ENCODE measurements around the gene KAT2B.

Gene KAT2B

GRCh38 chr3:20096135-20096685, 56.0 kb downstream of the KAT2B start:
- no peak overlapping the region for H3K4me3 Mint-ChIP-seq
- H3K4me1 Mint-ChIP-seq, result peaks cover 24% of the 10 kb centered on the region
- no peak for DNase-seq
- ATAC-seq, result no peak
- no peaks in the 10 kb centered on the region for H3K27me3 Mint-ChIP-seq
- H3K27ac Mint-ChIP-seq, result peak overlapping the region in 1 of 2 donors; percentile 31
- H3K9me3 Mint-ChIP-seq, result peaks cover 0 to 5% of the 10 kb centered on the region in 2 donors

GRCh38 chr3:20097015-20097414, 56.8 kb downstream of the KAT2B start:
- ATAC-seq (no peak), DNase-seq (no peak)
- Mint-ChIP-seq H3K27ac (no peak overlapping the region), H3K27me3 (no peaks in the 10 kb centered on the region), H3K4me1 (peaks cover 24% of the 10 kb centered on the region), H3K4me3 (no peak overlapping the region), H3K9me3 (peaks cover 0 to 5% of the 10 kb centered on the region in 2 donors)

GRCh38 chr3:20099060-20099459, 58.8 kb downstream of the KAT2B start:
- H3K27me3 Mint-ChIP-seq, result no peaks in the 10 kb centered on the region
- no peak overlapping the region for H3K4me3 Mint-ChIP-seq
- DNase-seq (no peak), ATAC-seq (no peak)
- peaks cover 0 to 2% of the 10 kb centered on the region in 2 donors for H3K9me3 Mint-ChIP-seq
- H3K27ac Mint-ChIP-seq, result peak overlapping the region in 1 of 2 donors; percentile 90
- H3K4me1 Mint-ChIP-seq, result peaks cover 33% of the 10 kb centered on the region

GRCh38 chr3:20100151-20100550, 59.9 kb downstream of the KAT2B start:
- Mint-ChIP-seq H3K27me3 (no peaks in the 10 kb centered on the region), H3K4me3 (peak overlapping the region in 1 of 2 donors; percentile 31), H3K27ac (no peak overlapping the region), H3K4me1 (peaks cover 37% of the 10 kb centered on the region), H3K9me3 (no peaks in the 10 kb centered on the region)
- DNase-seq, result no peak
- no peak for ATAC-seq

- Mint-ChIP-seq H3K4me3 (no peak overlapping the region), H3K4me1 (peaks cover 44% of the 10 kb centered on the region), H3K27ac (no peak overlapping the region), H3K27me3 (no peaks in the 10 kb centered on the region), H3K9me3 (no peaks in the 10 kb centered on the region)
- DNase-seq (no peak), ATAC-seq (no peak)
Observed at GRCh38 chr3:20101041-20101440, 60.8 kb downstream of the KAT2B start.

- Mint-ChIP-seq H3K27ac (peak overlapping the region; percentile 65 to 82), H3K4me3 (peak overlapping the region; percentile 49 to 68), H3K27me3 (no peaks in the 10 kb centered on the region), H3K4me1 (peaks cover 46% of the 10 kb centered on the region), H3K9me3 (no peaks in the 10 kb centered on the region)
- ATAC-seq, result peak; percentile 18
- no peak for DNase-seq
Observed at GRCh38 chr3:20103731-20104130, 63.5 kb downstream of the KAT2B start.

- H3K4me1 Mint-ChIP-seq, result peaks cover 42% of the 10 kb centered on the region
- H3K4me3 Mint-ChIP-seq, result peak overlapping the region; percentile 49 to 68
Observed at GRCh38 chr3:20104167-20104661, 64.0 kb downstream of the KAT2B start.

GRCh38 chr3:20105513-20106280, 65.5 kb downstream of the KAT2B start:
- Mint-ChIP-seq H3K4me3 (no peak overlapping the region), H3K9me3 (no peaks in the 10 kb centered on the region), H3K27ac (no peak overlapping the region), H3K27me3 (no peaks in the 10 kb centered on the region), H3K4me1 (peaks cover 29% of the 10 kb centered on the region)
- ATAC-seq, result no peak
- no peak for DNase-seq

More at GRCh38 chr3:20104167-20104661, 64.0 kb downstream of the KAT2B start:
- DNase-seq, result peak; percentile 49 to 63
- Mint-ChIP-seq H3K27me3 (no peaks in the 10 kb centered on the region), H3K9me3 (no peaks in the 10 kb centered on the region), H3K27ac (peak overlapping the region; percentile 82 to 93)
- peak; percentile 96 for ATAC-seq

GRCh38 chr3:20107722-20108121, 67.5 kb downstream of the KAT2B start:
- H3K9me3 Mint-ChIP-seq, result no peaks in the 10 kb centered on the region
- H3K27ac Mint-ChIP-seq, result no peak overlapping the region
- peaks cover 24% of the 10 kb centered on the region for H3K4me1 Mint-ChIP-seq
- no peak overlapping the region for H3K4me3 Mint-ChIP-seq
- no peak for ATAC-seq
- DNase-seq, result no peak
- no peaks in the 10 kb centered on the region for H3K27me3 Mint-ChIP-seq

GRCh38 chr3:20108869-20109268, 68.6 kb downstream of the KAT2B start:
- Mint-ChIP-seq H3K27ac (no peak overlapping the region), H3K4me3 (no peak overlapping the region), H3K4me1 (peaks cover 17% of the 10 kb centered on the region), H3K27me3 (no peaks in the 10 kb centered on the region), H3K9me3 (no peaks in the 10 kb centered on the region)
- no peak for ATAC-seq
- no peak for DNase-seq

- DNase-seq (no peak), ATAC-seq (no peak)
- H3K4me3 Mint-ChIP-seq, result no peak overlapping the region
- peaks cover 5% of the 10 kb centered on the region for H3K4me1 Mint-ChIP-seq
- no peaks in the 10 kb centered on the region for H3K9me3 Mint-ChIP-seq
- no peak overlapping the region for H3K27ac Mint-ChIP-seq
- H3K27me3 Mint-ChIP-seq, result no peaks in the 10 kb centered on the region
Observed at GRCh38 chr3:20110826-20111225, 70.6 kb downstream of the KAT2B start.

- no peak for DNase-seq
- H3K9me3 Mint-ChIP-seq, result no peaks in the 10 kb centered on the region
- no peaks in the 10 kb centered on the region for H3K27me3 Mint-ChIP-seq
- H3K27ac Mint-ChIP-seq, result peak overlapping the region in 1 of 2 donors; percentile 19
- no peaks in the 10 kb centered on the region for H3K4me1 Mint-ChIP-seq
- H3K4me3 Mint-ChIP-seq, result no peak overlapping the region
- no peak for ATAC-seq
Observed at GRCh38 chr3:20111836-20112235, 71.6 kb downstream of the KAT2B start.

GRCh38 chr3:20121088-20121487, 80.8 kb downstream of the KAT2B start:
- H3K27me3 Mint-ChIP-seq, result no peaks in the 10 kb centered on the region
- no peak overlapping the region for H3K27ac Mint-ChIP-seq

GRCh38 chr3:20123131-20123652, 82.9 kb downstream of the KAT2B start:
- H3K4me3 Mint-ChIP-seq, result no peak overlapping the region
- ATAC-seq (no peak), DNase-seq (no peak)
- peak overlapping the region in 1 of 2 donors; percentile 17 for H3K27ac Mint-ChIP-seq
- H3K27me3 Mint-ChIP-seq, result no peaks in the 10 kb centered on the region
- H3K4me1 Mint-ChIP-seq, result peaks cover 4% of the 10 kb centered on the region
- H3K9me3 Mint-ChIP-seq, result no peaks in the 10 kb centered on the region

More at GRCh38 chr3:20121088-20121487, 80.8 kb downstream of the KAT2B start:
- no peak for ATAC-seq
- DNase-seq, result no peak
- H3K9me3 Mint-ChIP-seq, result no peaks in the 10 kb centered on the region
- H3K4me1 Mint-ChIP-seq, result peaks cover 4% of the 10 kb centered on the region
- no peak overlapping the region for H3K4me3 Mint-ChIP-seq

- peaks cover 4% of the 10 kb centered on the region for H3K4me1 Mint-ChIP-seq
- no peak overlapping the region for H3K27ac Mint-ChIP-seq
- no peak for ATAC-seq
- no peak for DNase-seq
- H3K4me3 Mint-ChIP-seq, result no peak overlapping the region
- H3K9me3 Mint-ChIP-seq, result no peaks in the 10 kb centered on the region
- H3K27me3 Mint-ChIP-seq, result no peaks in the 10 kb centered on the region
Observed at GRCh38 chr3:20125289-20125688, 85.0 kb downstream of the KAT2B start.

GRCh38 chr3:20125897-20126296, 85.7 kb downstream of the KAT2B start:
- Mint-ChIP-seq H3K9me3 (no peaks in the 10 kb centered on the region), H3K27ac (no peak overlapping the region), H3K27me3 (no peaks in the 10 kb centered on the region), H3K4me3 (no peak overlapping the region), H3K4me1 (peaks cover 4% of the 10 kb centered on the region)
- DNase-seq (no peak), ATAC-seq (no peak)
